ENCODE measurements around the gene OR1C1.

GRCh38 chr1:247797518-247797917, 37.2 kb upstream of the OR1C1 start:
- TF ChIP-seq YY1 (IDR thresholded peaks at IDR 0.05; ENCODE audit: insufficient read depth, insufficient read length) = no peak
- TF ChIP-seq ZNF274 (IDR thresholded peaks at IDR 0.05; ENCODE audit: low read depth, low read length) = no peak
